ENCODE measurements around the gene PRKCA. TPM values are rescaled to one million over a fixed set of nuclear protein-coding genes. Genes with fewer than 3 reads are reported as not detected.

Gene PRKCA
- total and polyA plus RNA-seq, 2 of the 13 experiments (the other 11 are each of a cell fraction or from before 2014, with no cell fraction given): 18.5 to 21.5 TPM

DNA sequence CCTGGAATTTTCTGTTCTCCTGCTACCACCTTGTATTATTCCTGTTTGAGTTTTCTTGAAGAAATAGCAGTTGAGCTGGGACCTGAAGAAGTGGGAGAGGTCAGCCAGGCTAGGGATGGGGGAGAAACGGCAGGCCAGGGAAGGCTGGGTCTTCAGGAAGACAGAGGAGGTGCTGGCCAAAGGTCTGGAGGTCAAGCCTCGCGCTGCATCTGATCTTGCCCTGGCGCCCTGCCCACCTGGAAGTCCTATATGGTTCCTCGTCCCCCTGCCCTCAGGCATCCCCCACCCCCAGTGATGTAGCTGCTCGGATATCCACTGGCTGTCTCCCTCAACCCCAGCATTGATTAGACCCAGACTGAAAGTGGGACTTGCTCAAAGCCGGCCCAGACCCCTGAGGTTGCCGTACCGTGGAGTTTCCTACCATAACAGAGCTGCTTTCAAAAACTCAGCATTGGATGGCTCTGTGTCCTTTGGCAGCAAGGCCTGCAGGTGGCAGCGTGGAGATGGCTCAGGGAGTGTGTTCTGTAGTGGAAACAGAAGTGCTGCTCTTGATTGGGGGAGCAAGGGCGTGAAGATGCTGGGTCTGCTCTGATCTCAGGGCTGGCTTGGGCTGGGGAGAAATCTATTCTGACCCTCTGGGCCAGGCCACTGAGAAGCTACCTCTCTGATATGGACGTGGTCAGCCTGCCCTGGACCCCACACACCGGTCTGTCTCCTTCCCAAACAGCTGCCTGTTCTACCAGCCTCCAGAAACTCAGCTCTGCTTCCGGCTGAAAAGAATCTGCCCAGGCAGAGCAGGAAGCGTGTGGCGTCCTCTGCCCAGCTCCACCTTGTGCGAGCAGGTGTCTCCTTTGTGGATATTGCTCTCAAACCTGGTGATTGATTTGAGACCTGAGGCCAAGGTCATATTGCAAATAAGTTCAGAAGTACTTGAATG is 425.5 kb downstream of the PRKCA start (continued):
- TF ChIP-seq RAD21 (CRISPR knock-in tag; IDR thresholded peaks at IDR 0.05): peak; percentile 58; the same call in 1 of the 2 replicates
- TF ChIP-seq HOXA5 (CRISPR knock-in tag; IDR thresholded peaks at IDR 0.05): no peak
- TF ChIP-seq DNMT3B (CRISPR knock-in tag; conservative IDR thresholded peaks at IDR 0.05): no peak
- TF ChIP-seq BORCS8-MEF2B (CRISPR knock-in tag; IDR thresholded peaks at IDR 0.05): no peak
- TF ChIP-seq ZNF780A (CRISPR knock-in tag; IDR thresholded peaks at IDR 0.05): no peak
- no peak for TF ChIP-seq ZNF614 (CRISPR knock-in tag; IDR thresholded peaks at IDR 0.05; ENCODE audit: borderline replicate concordance)
- TF ChIP-seq IKZF1 (IDR thresholded peaks at IDR 0.05): no peak
- no peak for TF ChIP-seq ZNF10 (CRISPR knock-in tag; IDR thresholded peaks at IDR 0.05; ENCODE audit: borderline replicate concordance, low read depth)
- TF ChIP-seq NFE2L2 (IDR thresholded peaks at IDR 0.05; ENCODE audit: low read length): no peak
- TF ChIP-seq YY1 (IDR thresholded peaks at IDR 0.05; ENCODE audit: insufficient read depth, insufficient replicate concordance, low read depth, low read length): no peak
- TF ChIP-seq, protein P1, sequence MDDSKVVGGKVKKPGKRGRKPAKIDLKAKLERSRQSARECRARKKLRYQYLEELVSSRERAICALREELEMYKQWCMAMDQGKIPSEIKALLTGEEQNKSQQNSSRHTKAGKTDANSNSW (CRISPR knock-in tag; IDR thresholded peaks at IDR 0.05; ENCODE audit: borderline replicate concordance): no peak
- peak; percentile 50; the same call in 1 of the 2 replicates for TF ChIP-seq ZNF572 (CRISPR knock-in tag; IDR thresholded peaks at IDR 0.05)
- TF ChIP-seq, protein P2, sequence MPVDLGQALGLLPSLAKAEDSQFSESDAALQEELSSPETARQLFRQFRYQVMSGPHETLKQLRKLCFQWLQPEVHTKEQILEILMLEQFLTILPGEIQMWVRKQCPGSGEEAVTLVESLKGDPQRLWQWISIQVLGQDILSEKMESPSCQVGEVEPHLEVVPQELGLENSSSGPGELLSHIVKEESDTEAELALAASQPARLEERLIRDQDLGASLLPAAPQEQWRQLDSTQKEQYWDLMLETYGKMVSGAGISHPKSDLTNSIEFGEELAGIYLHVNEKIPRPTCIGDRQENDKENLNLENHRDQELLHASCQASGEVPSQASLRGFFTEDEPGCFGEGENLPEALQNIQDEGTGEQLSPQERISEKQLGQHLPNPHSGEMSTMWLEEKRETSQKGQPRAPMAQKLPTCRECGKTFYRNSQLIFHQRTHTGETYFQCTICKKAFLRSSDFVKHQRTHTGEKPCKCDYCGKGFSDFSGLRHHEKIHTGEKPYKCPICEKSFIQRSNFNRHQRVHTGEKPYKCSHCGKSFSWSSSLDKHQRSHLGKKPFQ (CRISPR knock-in tag; IDR thresholded peaks at IDR 0.05; ENCODE audit: insufficient replicate concordance): no peak
- TF ChIP-seq, protein P3, sequence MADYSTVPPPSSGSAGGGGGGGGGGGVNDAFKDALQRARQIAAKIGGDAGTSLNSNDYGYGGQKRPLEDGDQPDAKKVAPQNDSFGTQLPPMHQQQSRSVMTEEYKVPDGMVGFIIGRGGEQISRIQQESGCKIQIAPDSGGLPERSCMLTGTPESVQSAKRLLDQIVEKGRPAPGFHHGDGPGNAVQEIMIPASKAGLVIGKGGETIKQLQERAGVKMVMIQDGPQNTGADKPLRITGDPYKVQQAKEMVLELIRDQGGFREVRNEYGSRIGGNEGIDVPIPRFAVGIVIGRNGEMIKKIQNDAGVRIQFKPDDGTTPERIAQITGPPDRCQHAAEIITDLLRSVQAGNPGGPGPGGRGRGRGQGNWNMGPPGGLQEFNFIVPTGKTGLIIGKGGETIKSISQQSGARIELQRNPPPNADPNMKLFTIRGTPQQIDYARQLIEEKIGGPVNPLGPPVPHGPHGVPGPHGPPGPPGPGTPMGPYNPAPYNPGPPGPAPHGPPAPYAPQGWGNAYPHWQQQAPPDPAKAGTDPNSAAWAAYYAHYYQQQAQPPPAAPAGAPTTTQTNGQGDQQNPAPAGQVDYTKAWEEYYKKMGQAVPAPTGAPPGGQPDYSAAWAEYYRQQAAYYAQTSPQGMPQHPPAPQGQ (CRISPR knock-in tag; IDR thresholded peaks at IDR 0.05; ENCODE audit: borderline replicate concordance): no peak
- TF ChIP-seq ZC3H4 (CRISPR knock-in tag; IDR thresholded peaks at IDR 0.05; ENCODE audit: borderline replicate concordance): no peak
- TF ChIP-seq, protein P4, sequence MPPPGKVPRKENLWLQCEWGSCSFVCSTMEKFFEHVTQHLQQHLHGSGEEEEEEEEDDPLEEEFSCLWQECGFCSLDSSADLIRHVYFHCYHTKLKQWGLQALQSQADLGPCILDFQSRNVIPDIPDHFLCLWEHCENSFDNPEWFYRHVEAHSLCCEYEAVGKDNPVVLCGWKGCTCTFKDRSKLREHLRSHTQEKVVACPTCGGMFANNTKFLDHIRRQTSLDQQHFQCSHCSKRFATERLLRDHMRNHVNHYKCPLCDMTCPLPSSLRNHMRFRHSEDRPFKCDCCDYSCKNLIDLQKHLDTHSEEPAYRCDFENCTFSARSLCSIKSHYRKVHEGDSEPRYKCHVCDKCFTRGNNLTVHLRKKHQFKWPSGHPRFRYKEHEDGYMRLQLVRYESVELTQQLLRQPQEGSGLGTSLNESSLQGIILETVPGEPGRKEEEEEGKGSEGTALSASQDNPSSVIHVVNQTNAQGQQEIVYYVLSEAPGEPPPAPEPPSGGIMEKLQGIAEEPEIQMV (CRISPR knock-in tag; IDR thresholded peaks at IDR 0.05; ENCODE audit: low read depth): no peak
- TF ChIP-seq, protein P5, sequence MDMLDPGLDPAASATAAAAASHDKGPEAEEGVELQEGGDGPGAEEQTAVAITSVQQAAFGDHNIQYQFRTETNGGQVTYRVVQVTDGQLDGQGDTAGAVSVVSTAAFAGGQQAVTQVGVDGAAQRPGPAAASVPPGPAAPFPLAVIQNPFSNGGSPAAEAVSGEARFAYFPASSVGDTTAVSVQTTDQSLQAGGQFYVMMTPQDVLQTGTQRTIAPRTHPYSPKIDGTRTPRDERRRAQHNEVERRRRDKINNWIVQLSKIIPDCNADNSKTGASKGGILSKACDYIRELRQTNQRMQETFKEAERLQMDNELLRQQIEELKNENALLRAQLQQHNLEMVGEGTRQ (IDR thresholded peaks at IDR 0.05; ENCODE audit: low read depth, low read length): no peak
- TF ChIP-seq, protein P5 (CRISPR knock-in tag; IDR thresholded peaks at IDR 0.05; ENCODE audit: borderline replicate concordance): no peak
- no peak for TF ChIP-seq NR2F1 (CRISPR knock-in tag; IDR thresholded peaks at IDR 0.05)
- peak; percentile 82 for TF ChIP-seq SMC3 (IDR thresholded peaks at IDR 0.05; ENCODE audit: low read length)

All from HepG2 (cell line).